ENCODE data around the gene TMTC4. TPM values are rescaled to one million over a fixed set of nuclear protein-coding genes. Genes with fewer than 3 reads are reported as not detected.

TMTC4 gene
- total RNA-seq, 4 donors from 2014 or later: 8.8 to 13.2 (median 11.1) TPM

DNA sequence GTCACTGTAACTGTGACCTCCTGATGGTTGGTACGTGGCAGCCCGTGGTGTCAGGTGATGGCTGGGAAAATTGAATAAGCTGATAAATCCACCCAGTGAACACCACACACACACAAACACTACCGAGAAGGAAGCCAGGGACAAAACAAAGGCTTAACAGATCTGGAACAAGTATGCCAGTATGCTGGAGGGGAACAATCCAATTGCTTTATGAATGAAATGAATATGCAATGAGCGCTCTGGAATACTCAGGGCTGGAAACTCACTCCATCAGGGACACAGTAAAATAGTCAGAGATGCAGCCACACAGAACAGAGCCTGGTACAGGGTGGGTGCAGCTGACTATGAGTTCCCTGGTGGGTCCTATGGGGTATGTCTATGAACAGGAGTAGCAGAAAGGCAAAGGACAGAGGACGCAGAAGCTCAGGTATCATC, 16.7 kb downstream of the TMTC4 start:
- TF ChIP-seq, protein P1, sequence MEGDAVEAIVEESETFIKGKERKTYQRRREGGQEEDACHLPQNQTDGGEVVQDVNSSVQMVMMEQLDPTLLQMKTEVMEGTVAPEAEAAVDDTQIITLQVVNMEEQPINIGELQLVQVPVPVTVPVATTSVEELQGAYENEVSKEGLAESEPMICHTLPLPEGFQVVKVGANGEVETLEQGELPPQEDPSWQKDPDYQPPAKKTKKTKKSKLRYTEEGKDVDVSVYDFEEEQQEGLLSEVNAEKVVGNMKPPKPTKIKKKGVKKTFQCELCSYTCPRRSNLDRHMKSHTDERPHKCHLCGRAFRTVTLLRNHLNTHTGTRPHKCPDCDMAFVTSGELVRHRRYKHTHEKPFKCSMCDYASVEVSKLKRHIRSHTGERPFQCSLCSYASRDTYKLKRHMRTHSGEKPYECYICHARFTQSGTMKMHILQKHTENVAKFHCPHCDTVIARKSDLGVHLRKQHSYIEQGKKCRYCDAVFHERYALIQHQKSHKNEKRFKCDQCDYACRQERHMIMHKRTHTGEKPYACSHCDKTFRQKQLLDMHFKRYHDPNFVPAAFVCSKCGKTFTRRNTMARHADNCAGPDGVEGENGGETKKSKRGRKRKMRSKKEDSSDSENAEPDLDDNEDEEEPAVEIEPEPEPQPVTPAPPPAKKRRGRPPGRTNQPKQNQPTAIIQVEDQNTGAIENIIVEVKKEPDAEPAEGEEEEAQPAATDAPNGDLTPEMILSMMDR (IDR thresholded peaks at IDR 0.05): no peak
- no peak for TF ChIP-seq POLR2A (IDR thresholded peaks at IDR 0.05)
- WGBS, 2 donors: 83 to 89% methylated on average over 5 of the region's 5 CpGs
- intact Hi-C loops (cut with DNase I; ENCODE audit: low total_unique reads): no loop called here
- H3K4me3 ChIP-seq (ENCODE audit: low read depth, poor library complexity, severe bottlenecking): no peak overlapping the region
- no peak for DNase-seq (ENCODE audit: low spot score in 2 of 2)

DNA sequence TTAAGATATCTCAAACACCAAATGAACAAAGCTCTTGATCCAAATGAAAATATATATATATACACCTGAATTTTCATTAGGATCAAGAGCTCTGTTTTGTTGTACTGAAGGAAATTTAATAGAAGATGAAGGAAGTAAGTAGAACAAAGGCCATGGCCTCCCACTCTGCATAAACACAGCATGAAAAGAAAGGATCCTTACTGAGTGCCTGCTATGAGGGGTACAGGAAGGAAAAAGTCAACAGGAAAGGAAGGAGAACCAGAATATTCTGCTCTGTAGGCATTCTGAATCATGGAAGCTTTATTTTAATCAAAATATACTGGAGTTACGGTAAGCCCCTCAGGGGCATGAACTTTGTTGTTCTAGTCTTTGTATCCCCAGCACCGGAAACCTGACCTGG, 22.1 kb downstream of the TMTC4 start:
- intact Hi-C loops (cut with DNase I; ENCODE audit: low total_unique reads): no loop called here
- no peak for DNase-seq (ENCODE audit: low spot score in 2 of 2)
- TF ChIP-seq, protein P1 (IDR thresholded peaks at IDR 0.05): no peak
- no peak for TF ChIP-seq POLR2A (IDR thresholded peaks at IDR 0.05)
- no peak overlapping the region for H3K4me3 ChIP-seq (ENCODE audit: low read depth, poor library complexity, severe bottlenecking)
- 85 to 100% methylated on average over 2 of the region's 2 CpGs for WGBS, 2 donors

DNA sequence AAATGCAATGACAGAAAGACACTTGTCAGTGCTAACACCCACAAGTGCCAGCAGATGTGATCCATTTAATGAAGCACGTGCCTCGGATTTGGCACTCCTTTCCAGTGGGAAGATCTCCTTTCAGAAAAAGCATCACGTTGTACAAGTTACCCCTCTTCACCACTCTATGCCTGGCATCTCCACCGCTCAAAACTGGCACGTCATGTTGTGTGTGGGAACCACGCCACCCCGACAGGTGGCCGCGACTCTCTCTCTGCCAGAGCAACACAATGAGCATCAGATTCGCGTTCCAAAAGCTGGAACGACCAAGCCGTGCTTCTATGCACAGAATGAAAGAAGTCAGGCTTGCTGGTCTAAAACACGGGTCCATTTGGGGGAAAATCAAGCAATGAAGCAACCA, 24.3 kb downstream of the TMTC4 start:
- intact Hi-C loops (cut with DNase I; ENCODE audit: low total_unique reads): no loop called here
- WGBS, 2 donors: 76 to 86% methylated on average over 14 of the region's 14 CpGs
- no peak overlapping the region for H3K4me3 ChIP-seq (ENCODE audit: low read depth, poor library complexity, severe bottlenecking)
- TF ChIP-seq POLR2A (IDR thresholded peaks at IDR 0.05): no peak
- no peak for DNase-seq (ENCODE audit: low spot score in 2 of 2)

DNA sequence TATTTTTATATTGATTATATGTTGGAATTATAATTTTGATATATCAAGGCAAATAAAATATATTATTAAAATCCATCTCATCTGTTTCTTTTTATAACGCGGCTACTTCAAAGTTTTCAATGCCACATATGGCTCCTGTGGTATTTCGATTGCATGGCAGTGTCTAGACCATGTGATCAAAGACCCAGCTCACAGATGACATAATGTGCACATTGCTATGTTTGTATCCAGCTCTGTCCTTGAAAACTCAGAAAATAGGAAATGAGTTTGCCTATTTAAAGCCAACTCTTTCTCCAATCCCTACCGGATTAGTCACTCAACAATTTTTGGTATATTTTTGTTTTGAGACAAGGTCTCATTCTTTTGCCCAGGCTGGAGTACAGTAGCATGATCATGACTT, 26.2 kb downstream of the TMTC4 start:
- intact Hi-C loops (cut with DNase I; ENCODE audit: low total_unique reads): no loop called here
- WGBS, 2 donors: 87 to 93% methylated on average over 4 of the region's 4 CpGs
- no peak overlapping the region for H3K4me3 ChIP-seq (ENCODE audit: low read depth, poor library complexity, severe bottlenecking)
- TF ChIP-seq, protein P1 (IDR thresholded peaks at IDR 0.05): no peak
- no peak for TF ChIP-seq POLR2A (IDR thresholded peaks at IDR 0.05)
- DNase-seq (ENCODE audit: low spot score in 2 of 2): no peak

DNA sequence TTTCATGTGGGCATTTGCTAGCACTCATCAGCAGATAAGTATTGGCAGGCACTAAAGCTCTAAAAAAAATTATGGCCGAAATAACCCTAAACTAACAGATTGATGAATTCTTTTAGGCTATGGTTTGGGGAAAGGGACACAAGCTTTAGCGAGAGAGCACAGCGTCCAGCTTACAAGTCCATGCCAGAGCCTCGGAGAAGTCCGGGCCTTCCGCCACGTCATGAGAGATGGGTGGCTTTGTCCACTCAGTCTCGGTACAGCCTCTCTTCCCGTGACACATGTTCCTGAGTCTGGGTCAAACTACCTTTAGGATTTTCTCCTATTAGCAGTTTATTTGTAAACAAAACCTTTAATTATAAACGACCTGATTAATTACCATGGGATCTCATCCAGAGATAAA, 27.7 kb downstream of the TMTC4 start:
- DNase-seq (ENCODE audit: low spot score in 2 of 2): no peak
- intact Hi-C loops (cut with DNase I; ENCODE audit: low total_unique reads): no loop called here
- TF ChIP-seq POLR2A (IDR thresholded peaks at IDR 0.05): no peak
- TF ChIP-seq, protein P1 (IDR thresholded peaks at IDR 0.05): no peak
- WGBS, 2 donors: 93 to 94% methylated on average over 10 of the region's 10 CpGs
- H3K4me3 ChIP-seq (ENCODE audit: low read depth, poor library complexity, severe bottlenecking): no peak overlapping the region

DNA sequence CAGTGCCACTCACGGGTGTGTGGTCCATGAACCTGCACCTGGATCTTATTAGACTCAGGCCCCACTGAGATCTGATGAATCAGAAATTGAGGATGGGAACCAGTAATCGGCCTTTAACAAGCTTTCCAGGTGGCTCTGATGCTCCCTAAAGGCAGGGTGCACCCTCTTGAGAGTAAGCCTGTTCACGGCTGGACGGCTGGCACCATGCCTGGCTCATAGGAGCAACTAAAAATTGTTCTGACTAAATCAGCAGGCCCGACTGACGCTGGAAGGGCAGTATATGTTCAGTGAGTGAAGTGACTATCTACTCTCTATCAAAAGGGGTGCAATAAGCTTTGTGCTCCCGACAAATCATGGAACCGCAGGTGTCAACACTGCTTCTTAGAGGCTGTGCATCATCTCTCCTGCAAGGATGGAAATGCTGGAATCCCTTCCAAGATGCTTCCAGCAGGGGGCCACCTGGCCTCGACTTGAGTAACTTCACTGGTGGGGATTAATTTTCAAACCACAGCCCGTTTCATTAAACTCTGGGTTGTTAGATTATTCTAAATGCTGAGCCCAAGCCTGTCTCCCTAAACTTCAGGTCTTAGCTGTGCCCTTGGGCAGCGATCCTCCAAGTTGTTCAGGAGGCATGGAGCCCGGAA, 28.4 kb downstream of the TMTC4 start:
- no peak for DNase-seq (ENCODE audit: low spot score in 2 of 2)
- H3K4me3 ChIP-seq (ENCODE audit: low read depth, poor library complexity, severe bottlenecking): no peak overlapping the region
- intact Hi-C loops (cut with DNase I; ENCODE audit: low total_unique reads): no loop called here
- whole genome bisulfite sequencing, 2 donors: 79 to 84% methylated on average over 12 of the region's 12 CpGs
- TF ChIP-seq, protein P1 (IDR thresholded peaks at IDR 0.05): no peak
- no peak for TF ChIP-seq POLR2A (IDR thresholded peaks at IDR 0.05)
